DOHH2 (cell line): ENCODE results near the gene TUB.

Experiments
- H3F3A ChIP-seq: fragments of 200-600 bp; sonication (generic), shearing (Covaris generic); 2 replicates; pipeline ENCODE4 v1.6.0; 2016; ENCODE audit warnings: antibody characterized with exemption, mild to moderate bottlenecking; ENCODE audit not compliant: control insufficient read depth, insufficient read depth
- H3K27ac ChIP-seq: fragments of 200-600 bp; sonication (generic); 2 replicates; pipeline ENCODE4 v1.5.1; 2014; ENCODE audit warnings: low read depth, mild to moderate bottlenecking, low read length, moderate library complexity
- H3K27me3 ChIP-seq: fragments of 200-600 bp; sonication (generic); 2 replicates; pipeline ENCODE4 v1.6.1; 2014; ENCODE audit warnings: mild to moderate bottlenecking, low read length, mixed read lengths; ENCODE audit not compliant: control insufficient read depth
- H3K36me3 ChIP-seq: fragments of 200-600 bp; sonication (generic); 2 replicates; pipeline ENCODE4 v1.6.1; 2014; ENCODE audit warnings: mild to moderate bottlenecking, low read length, moderate library complexity, mixed read lengths; ENCODE audit not compliant: control insufficient read depth
- H3K4me1 ChIP-seq: fragments of 200-600 bp; sonication (generic); 2 replicates; pipeline ENCODE4 v1.6.1; 2014; ENCODE audit warnings: mild to moderate bottlenecking, low read length, mixed read lengths; ENCODE audit not compliant: control insufficient read depth
- H3K4me2 ChIP-seq: fragments of 200-600 bp; sonication (generic); 2 replicates; pipeline ENCODE4 v1.6.0; 2014; ENCODE audit warnings: mild to moderate bottlenecking, low read length, moderate library complexity
- H3K4me3 ChIP-seq: fragments of 200-600 bp; sonication (generic); 2 replicates; pipeline ENCODE4 v1.5.1; 2014; ENCODE audit warnings: mild to moderate bottlenecking, low read length, mixed read lengths
- H3K79me2 ChIP-seq: fragments of 200-600 bp; sonication (generic); 2 replicates; pipeline ENCODE4 v1.6.1; 2014; ENCODE audit warnings: mild to moderate bottlenecking, low read length, mixed read lengths; ENCODE audit not compliant: control insufficient read depth
- H3K9me2 ChIP-seq: fragments of 200-600 bp; sonication (generic); replicated peaks from 2 replicates; pipeline ENCODE4 v1.6.1; 2014; ENCODE audit warnings: mild to moderate bottlenecking, low read length, mixed read lengths; ENCODE audit not compliant: control insufficient read depth
- H3K9me3 ChIP-seq: fragments of 200-600 bp; sonication (generic); 2 replicates; pipeline ENCODE4 v1.6.1; 2014; ENCODE audit warnings: antibody characterized with exemption, low read length, mixed read lengths; ENCODE audit not compliant: control insufficient read depth, insufficient read depth
- H4K20me1 ChIP-seq: fragments of 200-600 bp; sonication (generic); 2 replicates; pipeline ENCODE4 v1.6.0; 2014; ENCODE audit warnings: low read depth, mild to moderate bottlenecking, antibody characterized with exemption, low read length, moderate library complexity; ENCODE audit not compliant: control insufficient read depth, insufficient read depth
- EZH2phosphoT487 ChIP-seq: fragments of 200-600 bp; sonication (generic); IDR thresholded peaks from 2 replicates; pipeline ENCODE4 v1.6.1; 2017; ENCODE audit warnings: borderline replicate concordance, mild to moderate bottlenecking, antibody characterized with exemption, low read length, moderate library complexity, mixed read lengths
- TF ChIP-seq, protein P1 (sequence below): fragments of 200-600 bp; sonication (generic); IDR thresholded peaks from one replicate; pipeline ENCODE4 v1.5.1; 2014; ENCODE audit warnings: antibody characterized with exemption, mild to moderate bottlenecking, low read depth, low read length; ENCODE audit not compliant: poor library complexity, severe bottlenecking

The TUB gene

DNA sequence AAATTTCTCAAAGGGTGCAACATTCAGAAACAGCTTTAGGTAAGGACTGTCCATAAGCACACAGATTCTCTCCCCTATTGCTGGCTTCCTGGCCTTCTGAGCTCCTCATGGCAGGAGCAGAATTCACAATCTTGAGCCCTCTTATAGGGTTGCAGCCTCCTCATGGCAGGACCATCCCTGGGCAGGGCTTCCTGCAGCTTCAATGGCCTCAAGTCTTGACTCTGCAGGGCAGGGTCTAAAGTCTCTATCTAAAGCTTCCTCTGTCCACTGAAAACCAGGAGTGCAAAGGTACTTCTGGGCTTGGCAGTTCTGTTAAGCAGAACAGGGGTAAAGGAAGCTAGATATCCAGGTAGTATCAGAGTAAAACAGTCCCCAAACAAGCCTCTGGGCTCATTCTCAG, 28.7 kb downstream of the TUB start:
- peaks cover 6% of the 10 kb centered on the region; the same call in 1 of the 2 replicates for H3K27me3 ChIP-seq
- no peaks in the 10 kb centered on the region for H3F3A ChIP-seq
- H3K27ac ChIP-seq, result no peak overlapping the region
- no peak for TF ChIP-seq EZH2phosphoT487
- TF ChIP-seq, protein P1, sequence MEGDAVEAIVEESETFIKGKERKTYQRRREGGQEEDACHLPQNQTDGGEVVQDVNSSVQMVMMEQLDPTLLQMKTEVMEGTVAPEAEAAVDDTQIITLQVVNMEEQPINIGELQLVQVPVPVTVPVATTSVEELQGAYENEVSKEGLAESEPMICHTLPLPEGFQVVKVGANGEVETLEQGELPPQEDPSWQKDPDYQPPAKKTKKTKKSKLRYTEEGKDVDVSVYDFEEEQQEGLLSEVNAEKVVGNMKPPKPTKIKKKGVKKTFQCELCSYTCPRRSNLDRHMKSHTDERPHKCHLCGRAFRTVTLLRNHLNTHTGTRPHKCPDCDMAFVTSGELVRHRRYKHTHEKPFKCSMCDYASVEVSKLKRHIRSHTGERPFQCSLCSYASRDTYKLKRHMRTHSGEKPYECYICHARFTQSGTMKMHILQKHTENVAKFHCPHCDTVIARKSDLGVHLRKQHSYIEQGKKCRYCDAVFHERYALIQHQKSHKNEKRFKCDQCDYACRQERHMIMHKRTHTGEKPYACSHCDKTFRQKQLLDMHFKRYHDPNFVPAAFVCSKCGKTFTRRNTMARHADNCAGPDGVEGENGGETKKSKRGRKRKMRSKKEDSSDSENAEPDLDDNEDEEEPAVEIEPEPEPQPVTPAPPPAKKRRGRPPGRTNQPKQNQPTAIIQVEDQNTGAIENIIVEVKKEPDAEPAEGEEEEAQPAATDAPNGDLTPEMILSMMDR, result no peak
- H4K20me1 ChIP-seq, result no peaks in the 10 kb centered on the region
- H3K9me3 ChIP-seq, result peaks cover 4% of the 10 kb centered on the region; the same call in 1 of the 2 replicates
- H3K4me2 ChIP-seq, result no peak overlapping the region
- H3K36me3 ChIP-seq, result no peaks in the 10 kb centered on the region
- no peak overlapping the region for H3K4me3 ChIP-seq
- no peaks in the 10 kb centered on the region for H3K4me1 ChIP-seq
- no peaks in the 10 kb centered on the region for H3K9me2 ChIP-seq
- H3K79me2 ChIP-seq, result no peaks in the 10 kb centered on the region

DNA sequence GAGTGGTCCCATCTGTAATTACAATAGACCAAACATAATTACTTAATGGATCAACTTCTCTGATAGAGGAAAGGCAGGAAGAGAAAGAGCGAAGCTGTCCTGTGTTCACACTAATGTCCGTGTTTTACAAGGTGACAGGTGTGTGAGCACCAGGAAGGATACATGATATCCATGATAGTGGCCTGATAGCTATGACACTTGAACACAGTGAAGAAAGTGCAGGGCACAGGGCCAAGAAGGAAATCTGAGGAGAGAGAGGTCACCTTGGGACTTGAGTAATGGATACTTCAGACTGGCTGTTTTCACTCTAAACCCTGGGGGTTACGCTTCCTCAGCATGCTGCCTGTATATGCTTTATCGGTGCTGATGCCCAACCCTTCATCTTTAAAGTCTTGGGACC, 29.4 kb downstream of the TUB start:
- no peaks in the 10 kb centered on the region for H3K4me1 ChIP-seq
- TF ChIP-seq EZH2phosphoT487, result no peak
- TF ChIP-seq, protein P1, result no peak
- peaks cover 4% of the 10 kb centered on the region; the same call in 1 of the 2 replicates for H3K9me3 ChIP-seq
- no peak overlapping the region for H3K4me3 ChIP-seq
- H3K4me2 ChIP-seq, result no peak overlapping the region
- no peaks in the 10 kb centered on the region for H3F3A ChIP-seq
- H3K36me3 ChIP-seq, result no peaks in the 10 kb centered on the region
- peaks cover 6% of the 10 kb centered on the region; the same call in 1 of the 2 replicates for H3K27me3 ChIP-seq
- H3K79me2 ChIP-seq, result no peaks in the 10 kb centered on the region
- no peaks in the 10 kb centered on the region for H4K20me1 ChIP-seq
- H3K9me2 ChIP-seq, result no peaks in the 10 kb centered on the region
- no peak overlapping the region for H3K27ac ChIP-seq

DNA sequence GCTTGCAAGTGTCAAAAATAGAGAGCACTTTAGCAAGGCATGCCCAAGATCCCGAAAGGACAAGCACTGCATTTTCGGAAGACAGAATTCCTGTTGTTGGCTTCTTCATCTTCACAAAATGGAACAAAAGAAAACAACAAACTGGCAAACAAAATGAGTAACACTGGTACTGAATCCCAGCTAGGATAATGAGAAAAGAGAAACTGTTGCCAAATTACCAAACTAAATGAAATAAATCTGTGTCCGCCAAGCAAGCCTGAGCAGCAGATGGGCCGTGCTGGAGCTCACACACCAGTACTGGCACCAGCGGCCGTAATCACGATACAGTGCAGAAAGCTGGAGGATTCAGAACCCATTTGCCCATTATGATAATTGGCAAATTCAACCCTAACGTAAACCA, 30.6 kb downstream of the TUB start:
- H4K20me1 ChIP-seq, result no peaks in the 10 kb centered on the region
- H3K9me2 ChIP-seq, result no peaks in the 10 kb centered on the region
- no peaks in the 10 kb centered on the region for H3K36me3 ChIP-seq
- H3K27ac ChIP-seq, result no peak overlapping the region
- H3K4me3 ChIP-seq, result no peak overlapping the region
- H3K27me3 ChIP-seq, result 0 out of 2 replicates have a peak, but pooled peaks cover 4% of the 10 kb centered on the region
- no peak overlapping the region for H3K4me2 ChIP-seq
- TF ChIP-seq EZH2phosphoT487, result no peak
- TF ChIP-seq, protein P1, result no peak
- H3K79me2 ChIP-seq, result no peaks in the 10 kb centered on the region
- H3K9me3 ChIP-seq, result peaks cover 4% of the 10 kb centered on the region; the same call in 1 of the 2 replicates
- H3K4me1 ChIP-seq, result no peaks in the 10 kb centered on the region
- H3F3A ChIP-seq, result no peaks in the 10 kb centered on the region
